Activated T-cell treated with anti-CD3 and anti-CD28 coated beads for 4 hours (primary cell): ENCODE measurements around the gene PHACTR1.
"Not testable (repeated sequence)": the region's sequence is repeated elsewhere in the genome, so short reads cannot be mapped to it uniquely, and the experiment has no call there.

ENCODE experiments used
- DNase-seq: peaks from one replicate; pipeline ENCODE4 v3.0.0-alpha.2; 2020

The PHACTR1 gene

DNA sequence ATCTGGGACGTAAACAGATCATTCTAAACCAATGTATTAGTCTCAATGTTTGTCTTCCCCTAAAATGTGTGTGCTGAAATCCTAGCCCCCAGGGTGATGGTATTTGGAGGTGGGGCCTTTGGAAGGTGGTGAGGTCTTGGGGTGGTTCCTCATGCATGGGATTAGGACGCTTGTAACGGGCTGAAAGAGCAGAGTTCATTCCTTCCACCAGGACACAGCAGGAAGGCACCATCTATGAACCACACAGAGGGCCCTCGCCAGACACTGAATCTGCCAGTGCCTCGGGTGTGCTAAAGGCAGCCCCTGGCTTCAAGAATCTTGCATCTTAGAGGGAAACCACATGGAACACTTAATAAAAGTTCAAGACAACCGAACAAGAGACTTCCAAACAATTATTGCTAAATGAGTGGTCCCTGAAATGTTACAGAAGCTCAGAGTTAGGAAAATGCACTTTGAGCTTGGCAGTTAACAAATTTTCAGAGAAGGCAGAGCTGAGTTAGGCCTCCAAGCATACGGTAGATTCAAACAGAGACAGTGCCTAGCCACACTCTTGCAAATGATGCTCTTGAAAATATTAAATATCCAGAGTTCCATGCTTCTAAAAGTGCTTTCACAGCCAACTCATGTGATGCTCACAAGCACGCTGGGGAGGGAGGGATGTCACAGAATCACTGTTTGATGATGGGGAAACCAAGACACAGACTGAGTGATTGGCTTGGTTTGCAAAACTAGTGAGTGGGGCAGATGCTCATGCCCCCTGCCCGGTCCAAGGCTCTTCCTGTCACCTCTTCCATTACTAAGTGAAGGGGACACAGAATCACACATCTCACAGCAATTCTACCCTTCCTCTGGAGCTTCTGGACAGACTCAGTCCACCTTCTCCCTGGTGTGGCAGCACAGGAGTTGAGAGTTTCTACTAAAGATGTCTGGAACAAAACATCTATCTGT, 584.4 kb downstream of the PHACTR1 start:
- DNase-seq = no peak

DNA sequence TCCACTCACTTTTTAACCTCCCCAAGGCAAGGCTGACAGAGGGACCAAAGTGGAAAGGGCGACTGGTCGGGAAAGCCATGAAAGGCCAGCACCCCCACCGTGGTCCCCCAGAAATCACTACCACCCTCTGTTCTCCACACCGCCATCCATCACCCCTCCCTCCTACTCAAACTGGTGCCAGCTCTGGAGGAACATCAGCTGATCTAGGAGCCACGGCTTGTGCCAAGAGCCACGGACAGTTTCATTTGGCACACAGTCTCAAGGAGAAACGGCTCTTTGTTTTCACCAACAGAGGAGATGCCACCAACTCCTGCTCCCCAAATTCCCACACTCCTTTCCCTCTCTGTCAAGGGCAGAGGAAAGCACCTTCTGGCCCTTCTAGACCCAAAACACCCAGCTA, 585.7 kb downstream of the PHACTR1 start:
- no peak for DNase-seq

DNA sequence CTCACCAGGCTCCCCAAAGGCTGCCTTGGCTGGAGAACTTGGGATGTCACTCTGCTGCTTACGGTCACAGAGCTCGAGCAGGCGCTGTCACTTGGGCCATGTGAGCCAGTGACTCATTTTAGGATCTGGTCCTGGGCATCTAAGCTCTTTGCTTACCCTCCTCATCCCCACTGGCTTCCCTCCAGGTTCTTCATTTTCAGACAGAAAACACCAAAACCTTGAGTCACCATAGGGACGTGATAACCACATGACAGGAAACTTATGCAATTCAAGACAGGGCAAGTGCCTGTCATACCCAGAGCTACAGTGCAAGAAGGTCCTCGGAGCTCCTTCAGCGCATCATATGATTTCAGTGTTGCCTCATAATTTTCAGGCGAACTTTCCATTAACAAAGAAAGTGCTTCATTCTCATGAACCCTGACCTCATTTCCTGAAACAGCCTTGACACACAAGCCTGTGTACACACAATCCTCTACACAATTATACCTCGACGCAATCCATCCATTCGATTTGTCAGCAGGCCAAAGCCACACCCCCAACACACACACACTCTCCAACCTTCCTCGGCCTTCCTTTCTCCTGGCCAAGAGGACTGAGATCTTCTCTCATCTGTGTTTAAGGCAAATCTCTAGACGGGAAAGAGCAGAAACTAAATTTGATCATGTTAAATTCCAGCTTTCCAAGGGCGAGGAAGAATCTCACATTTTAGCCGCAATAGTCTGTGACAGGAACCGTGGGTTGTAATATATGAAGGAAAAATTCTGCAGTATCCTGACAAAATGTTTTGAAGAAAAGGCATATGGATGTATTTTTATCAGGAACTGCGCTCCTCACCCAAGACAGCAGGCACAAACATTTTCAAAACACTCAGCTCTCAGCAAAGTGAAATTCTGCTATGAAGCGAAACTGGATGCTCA, 586.4 kb downstream of the PHACTR1 start:
- DNase-seq = no peak

DNA sequence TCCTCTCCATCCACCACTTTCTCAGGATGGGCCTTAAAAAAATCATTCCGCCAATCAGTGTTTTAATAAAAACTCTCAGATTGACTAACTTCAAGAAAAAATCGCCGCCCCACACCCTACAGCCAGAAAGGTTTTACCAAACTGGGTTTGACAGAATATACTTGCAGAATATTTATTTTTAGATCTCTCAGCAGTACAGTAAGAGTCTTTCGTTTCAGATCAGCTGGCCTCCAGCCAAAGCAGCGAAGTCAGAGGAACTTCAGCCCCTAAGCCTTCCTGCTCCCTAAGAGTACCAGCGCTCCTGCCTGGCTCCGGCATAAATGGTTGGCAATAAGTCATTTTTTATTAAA, 587.1 kb downstream of the PHACTR1 start:
- DNase-seq = no peak

DNA sequence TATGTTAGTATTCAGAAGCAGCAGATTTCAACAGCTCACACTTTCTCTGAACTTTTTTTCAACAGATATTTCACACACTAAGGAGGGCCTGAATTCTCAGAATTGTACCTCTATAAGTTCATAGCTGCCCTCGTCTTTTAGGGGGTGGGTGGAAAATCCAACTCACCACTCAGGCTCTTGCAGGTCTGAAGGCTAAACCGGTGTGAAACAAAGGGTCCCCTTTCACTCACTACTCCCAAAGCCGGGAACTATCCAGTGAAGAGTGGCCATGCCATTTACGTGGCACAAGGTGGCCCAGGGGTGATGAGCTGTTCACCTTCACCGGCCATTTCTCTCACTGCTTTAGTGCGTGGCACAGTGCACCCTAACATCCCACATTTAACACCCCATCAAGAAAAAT, 587.5 kb downstream of the PHACTR1 start:
- DNase-seq = no peak

DNA sequence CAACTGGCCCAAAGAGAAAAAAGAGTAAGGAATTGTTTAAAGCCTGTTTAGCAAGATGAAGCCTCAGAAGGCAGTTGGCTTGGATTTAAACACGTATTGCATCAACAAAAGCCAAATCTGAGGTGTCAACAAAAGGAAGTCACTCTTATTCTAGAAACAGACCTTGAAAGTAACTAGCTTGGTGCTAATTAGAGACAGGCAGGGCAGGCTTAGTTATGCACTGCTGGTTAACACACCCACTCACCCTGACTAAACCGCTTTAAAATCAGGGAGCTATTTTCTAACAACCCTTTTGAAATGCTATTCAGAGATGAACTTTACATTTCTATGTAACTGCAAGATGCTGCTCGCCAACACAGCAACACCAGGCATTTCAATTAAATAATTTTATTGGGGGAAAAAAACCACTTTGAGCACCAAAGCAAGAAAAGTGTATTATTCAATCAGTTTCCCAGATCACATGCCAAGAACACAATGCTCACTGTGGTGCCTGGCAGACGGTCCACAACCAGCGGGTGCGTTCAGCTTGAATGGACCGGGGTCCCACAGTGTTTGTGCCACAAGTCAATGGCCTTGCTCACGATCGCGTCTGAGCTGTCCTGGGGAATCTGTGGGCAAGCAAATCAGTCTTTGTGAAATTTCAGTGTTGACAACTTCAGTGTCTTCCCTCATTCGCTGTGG, 588.2 kb downstream of the PHACTR1 start:
- no peak for DNase-seq

DNA sequence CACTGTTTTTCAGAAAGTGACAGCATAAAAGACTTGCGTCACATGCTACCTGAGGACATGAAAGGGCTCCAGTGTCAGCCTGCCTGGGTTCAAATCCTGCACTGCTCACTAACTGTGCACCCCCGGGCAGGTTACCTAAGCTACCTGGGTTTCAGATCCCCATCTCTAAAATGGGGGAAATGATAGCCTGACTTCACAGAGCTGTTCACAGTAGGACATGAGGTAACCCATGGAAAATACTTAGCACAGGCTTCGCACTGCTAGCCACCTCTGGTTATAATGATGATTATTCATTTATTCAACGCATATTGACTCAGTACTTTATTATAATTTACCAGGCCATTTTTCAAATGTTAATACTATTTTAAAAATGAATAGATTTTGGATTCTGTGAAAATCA, 588.7 kb downstream of the PHACTR1 start:
- DNase-seq = no peak

DNA sequence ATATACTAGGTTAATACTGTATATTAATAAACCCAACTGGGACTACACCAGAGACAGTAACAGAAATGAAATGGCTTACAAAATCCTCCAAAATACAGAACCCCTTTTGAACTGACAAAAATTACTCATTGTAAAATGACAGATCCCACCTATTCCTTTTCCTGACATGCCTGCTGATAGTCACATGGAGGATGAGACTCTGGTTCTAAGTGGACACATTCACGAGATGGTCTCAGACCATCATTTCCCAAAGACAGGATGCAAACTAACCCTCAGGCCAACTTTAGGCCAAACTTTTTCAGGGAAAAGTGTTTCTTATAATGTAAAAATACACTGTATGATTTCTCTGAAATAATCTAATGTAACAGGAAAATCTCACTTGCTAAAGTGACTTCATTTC, 589.2 kb downstream of the PHACTR1 start:
- DNase-seq = no peak

DNA sequence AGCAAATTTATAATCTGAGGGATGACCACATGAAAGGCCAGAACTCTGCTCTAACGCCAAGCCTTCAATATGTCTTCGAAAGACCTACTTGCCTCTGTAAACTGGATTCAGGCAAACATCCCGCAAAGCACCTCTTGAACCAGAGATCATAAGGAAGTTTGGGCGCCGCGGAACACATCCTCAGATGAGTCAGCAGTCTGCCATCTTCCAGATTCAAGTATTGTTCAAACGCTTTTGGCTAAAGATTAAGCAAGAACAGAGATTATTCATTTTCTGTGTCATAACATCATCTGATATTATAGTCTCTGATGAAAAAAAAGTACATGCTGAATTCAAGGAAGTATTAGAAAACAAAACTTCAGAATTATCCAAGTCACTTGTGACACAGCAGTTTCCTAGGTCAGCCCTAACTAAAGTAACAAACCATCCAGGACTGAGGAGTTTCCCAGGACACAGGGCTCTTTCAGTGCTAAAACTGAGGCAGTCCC, 591.0 kb downstream of the PHACTR1 start:
- no peak for DNase-seq

DNA sequence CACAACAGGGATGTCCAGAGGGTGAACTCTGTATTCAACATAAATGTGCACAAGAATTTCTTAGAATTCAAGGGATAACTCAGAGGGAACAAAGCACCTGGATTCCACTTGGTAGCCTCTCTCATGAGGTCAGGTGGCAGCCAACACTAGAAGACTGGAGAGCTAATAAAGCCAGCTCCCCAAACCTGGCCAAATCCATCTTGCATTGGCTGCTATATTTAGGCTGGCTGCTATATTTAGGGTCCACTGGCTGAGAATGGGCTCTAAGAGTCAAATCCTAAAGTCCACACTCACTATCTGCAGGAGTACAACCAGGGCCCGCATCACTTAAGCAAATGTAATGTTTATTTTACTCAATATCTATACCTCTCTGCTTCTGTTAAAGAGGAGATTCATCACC, 591.8 kb downstream of the PHACTR1 start:
- no peak for DNase-seq

DNA sequence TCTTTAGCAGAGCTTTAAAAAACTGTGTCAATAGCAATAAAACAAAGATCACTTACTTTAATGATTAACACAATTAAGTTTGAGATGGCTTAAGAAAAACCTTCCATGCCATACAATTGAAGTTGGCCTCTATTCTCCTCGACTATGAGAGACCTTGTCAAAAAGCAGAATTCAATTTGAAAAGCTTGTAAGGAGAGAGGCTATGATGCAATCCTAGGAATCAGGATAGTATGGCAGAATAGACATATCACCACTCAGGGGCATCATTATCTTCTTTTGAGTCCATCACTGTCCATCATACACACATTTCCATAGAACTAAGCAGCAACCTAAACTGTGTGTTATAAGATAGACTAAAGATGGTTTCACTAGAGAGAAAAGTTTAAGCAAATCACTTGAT, 594.6 kb downstream of the PHACTR1 start:
- DNase-seq = no peak

DNA sequence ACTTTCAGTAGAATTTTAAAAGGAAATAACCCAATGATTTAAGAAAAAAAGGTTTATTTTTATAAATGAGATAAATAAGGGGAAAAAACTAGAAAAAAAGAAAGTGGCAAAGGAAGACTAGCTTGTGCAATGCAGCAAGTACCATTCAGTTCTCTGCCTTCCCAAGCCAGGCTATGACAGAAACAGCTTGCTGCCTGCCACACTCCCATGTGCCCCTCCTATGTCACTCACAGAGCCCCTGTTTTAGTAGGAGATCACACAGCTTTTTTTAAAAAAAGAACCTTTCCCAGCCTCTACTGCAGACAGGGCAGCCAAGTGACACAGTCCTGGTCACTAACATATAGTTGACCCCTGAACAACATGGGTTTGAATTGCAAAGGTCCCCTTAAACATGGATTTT, 598.2 kb downstream of the PHACTR1 start:
- DNase-seq = no peak

DNA sequence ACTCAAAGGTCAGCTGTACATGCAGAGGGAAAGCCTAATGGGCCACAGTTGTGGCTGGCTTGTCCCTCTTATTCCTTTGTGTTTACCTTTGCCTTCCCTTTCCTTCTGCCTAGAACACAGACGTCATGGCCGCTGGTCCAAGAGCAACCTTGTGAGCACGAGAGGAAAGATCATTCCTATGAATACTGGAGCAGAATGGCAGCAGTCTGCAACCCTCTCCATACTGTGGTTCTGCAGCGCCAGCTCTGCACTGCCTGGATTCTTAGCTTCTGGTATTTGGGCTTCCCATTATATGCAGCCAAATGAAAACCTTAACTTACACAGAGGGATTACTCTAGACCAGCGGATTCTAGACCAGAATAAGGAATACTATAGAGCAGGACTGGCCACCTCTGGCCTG, 599.3 kb downstream of the PHACTR1 start:
- DNase-seq = no peak

DNA sequence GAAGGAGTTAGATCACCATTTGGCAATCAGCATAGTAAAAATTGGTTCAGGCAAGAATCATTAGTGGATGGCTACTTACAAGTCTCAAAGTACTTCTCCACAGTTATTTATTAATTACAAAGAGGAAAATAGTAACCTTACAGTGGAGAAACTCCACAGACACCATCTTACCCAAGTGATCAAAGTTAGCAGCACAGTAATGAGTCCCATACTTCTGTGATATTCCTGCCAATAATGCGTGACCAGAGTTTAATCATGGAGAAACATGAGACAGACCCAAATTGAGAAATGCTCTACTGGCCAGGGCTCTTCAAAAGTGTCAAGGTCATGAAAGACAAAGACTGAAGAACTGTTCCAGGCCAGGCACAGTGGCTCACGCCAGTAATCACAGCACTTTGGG, 602.3 kb downstream of the PHACTR1 start:
- no peak for DNase-seq

DNA sequence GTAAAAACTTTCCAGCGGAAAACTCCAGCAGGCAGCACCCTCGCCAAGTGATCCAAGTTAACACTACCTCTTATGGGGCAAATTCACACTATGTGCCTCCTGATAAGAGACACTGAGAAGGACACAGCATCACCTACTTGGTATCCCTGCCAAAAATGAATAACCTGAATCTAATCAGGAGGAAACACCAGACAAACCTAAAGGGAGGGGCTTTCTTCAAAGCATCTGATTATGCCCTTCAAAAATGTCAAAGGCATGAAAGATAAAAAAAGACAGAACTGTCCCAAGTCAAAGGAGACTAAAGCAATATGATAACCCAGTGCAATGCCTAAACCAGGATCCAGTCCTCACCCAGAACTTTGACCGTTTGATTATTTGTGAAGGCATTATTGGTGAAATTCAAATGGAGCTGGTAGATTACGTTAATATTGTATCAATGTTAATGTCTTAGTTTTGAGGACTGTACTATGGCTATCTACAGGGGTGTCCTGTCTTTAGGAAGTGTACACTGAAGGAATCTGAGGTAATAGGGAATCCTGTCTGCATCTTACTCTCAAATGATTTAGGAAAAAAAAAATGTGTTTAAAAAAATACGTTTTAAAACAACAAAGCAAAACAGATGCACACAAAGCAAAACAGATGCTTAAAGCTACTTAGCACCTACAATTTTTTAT, 603.5 kb downstream of the PHACTR1 start:
- no peak for DNase-seq

DNA sequence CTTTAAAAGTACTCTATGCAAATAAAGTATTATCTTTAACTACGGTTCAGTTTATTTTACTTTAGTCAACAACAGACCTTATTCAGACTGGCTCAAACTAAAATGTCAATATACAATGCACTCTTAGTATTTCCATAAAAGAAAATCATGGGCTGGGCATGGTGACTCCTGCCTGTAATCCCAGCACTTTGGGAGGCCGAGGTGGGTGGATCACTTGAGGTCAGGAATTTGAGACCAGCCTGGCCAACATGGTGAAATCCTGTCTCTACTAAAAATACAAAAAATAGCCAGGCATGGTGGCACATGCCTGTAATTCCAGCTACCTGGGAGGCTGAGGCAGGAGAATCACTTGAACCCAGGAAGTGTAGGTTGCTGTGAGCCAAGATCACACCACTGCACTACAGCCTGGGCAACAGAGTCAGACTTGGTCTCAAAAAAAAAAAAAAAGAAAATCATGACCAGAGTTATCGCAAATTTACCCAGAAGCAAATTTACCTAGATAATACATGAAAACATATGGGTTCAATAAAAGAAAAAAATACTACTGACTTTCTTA, 609.5 kb downstream of the PHACTR1 start:
- not testable (repeated sequence) for DNase-seq

DNA sequence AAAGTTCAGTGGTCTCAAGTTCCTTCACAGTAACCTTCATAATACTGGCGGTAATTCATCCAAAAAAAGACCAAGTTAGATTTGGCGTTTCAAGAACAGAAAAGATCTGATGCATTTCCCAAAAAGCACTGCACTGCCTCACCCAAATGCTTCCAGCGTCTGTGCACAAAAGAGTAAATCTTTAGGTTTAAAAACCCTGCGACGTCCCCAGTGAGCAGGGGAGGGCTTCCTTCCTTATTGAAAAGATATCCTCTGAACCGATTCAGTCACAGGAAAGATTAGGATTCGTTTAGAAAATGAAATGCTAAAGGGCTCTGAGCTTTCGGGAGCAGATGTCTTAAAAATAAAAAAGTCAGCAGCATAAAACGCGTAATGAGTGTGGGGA, 611.1 kb downstream of the PHACTR1 start:
- DNase-seq = no peak

DNA sequence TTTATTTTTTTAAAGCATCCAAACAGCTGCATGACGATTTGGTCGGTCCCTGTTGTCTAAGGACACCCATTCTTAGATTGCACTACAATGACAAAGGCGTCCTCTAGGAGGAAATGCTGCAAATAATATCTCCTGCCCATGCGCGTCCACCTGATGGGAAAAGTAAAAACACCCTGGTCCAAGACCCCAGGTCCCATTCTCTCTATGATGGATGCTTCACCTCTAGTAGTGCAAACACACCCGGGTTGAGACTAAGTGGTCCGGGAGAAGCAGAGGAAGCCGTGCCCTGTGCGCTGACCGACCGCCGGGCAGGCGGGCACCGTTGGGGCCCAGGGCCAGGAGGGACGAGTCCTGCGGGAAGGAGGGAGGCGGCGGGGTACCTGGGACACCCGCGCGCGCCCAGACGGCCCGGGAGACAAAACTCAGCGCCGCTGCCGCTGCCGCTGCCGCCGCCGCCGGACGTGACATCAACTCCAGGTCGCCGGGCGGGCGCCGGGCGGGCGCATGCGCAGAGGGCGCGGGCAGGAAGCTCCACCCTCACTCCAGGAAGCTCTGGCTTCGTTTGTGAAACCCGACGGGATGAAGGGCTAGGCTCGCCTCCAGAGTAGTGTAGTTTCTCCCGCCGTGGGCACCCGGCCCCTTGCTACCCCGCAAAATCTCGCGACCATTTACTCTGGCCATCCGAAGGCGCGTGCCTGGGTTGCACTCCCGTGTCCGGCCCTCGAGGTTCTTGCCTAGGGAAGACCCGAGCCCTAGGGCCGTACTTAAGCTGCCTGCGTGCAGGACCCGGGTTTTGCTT, 611.7 kb downstream of the PHACTR1 start, which contains the start of gene TBC1D7:
Gene TBC1D7, minus strand, starts transcription at position 462 of the 799 bp plus-strand sequence. CDS start 1,639 bp downstream, outside the sequence.
- DNase-seq = peak; percentile 84

DNA sequence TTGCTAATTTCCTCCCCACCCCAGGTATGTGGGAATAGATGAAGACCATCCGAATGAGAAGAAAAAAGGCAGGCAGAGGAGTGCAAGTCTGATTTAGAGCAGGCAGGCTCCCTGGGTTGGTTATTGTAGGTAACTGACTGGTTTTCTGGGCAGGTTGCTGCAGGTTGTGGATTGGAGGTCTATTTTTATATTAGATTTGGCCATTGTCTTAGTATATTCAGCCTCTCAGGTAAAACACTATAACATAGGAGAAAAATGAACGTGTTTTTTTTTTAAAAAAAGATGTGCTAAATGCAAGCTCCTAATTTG, 612.3 kb downstream of the PHACTR1 start:
- DNase-seq = no peak

DNA sequence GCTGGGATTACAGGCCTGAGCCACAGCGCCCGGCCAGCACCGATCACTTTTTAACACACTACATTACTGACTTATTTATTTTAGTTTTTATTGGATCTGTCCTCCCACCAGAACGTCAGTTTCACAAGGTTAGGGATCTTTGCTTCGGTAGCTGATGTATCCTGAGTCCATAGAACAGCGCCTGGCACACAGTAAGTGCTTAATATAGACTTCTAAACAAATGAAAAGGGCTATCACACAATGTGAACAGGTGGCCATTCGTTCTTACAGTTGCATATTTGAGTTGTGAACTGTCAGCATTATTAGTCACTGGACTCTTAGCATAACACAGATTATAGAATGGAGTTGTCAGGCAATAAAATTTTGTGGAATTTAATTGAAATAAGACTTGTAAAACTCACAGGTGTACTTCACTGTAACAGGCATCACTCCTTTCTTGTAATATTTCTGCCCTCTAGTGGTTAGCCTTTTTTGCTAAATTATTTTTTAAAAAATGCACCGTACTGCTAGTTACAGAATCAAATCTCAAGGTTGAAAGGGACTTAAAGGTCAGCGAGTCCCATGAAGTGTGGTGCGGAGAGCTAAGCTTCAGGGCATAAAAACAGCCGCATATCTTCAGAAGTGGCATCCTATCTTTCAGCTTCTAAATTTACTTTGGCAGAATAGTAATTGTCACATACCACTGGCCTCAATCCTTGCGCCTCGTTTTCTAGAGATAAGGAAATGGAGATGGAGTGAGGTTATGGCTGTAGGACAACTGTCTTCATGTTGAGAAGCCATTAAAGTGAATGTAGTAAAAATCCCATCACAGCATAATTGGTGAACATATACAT, 615.2 kb downstream of the PHACTR1 start:
- DNase-seq = no peak

DNA sequence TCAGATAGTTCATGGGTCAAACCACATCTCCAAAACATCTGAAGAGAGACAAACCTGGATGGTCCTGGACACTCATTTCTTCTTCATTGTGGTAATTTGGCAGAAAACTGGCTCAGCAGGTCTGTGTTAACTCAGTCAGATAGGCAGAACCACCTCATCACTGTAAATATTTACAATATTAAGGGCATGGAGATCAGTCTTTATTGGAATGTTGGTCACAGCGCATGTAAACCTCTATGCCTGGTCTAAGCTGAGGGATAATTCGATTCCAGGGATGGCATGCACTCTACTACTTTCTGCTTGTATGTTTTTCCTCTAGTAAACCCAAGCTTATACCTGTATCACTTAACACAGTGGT, 615.8 kb downstream of the PHACTR1 start:
- no peak for DNase-seq
